ENCODE results near the gene VAT1L.

Gene VAT1L

GRCh38 chr16:77931058-77931457 lies 142.7 kb downstream of the VAT1L start:
- no peak for TF ChIP-seq CTCF (IDR thresholded peaks at IDR 0.05; ENCODE audit: borderline replicate concordance, extremely low read depth, low read length, poor library complexity, severe bottlenecking)
- no peak for TF ChIP-seq EZH2 (IDR thresholded peaks at IDR 0.05; ENCODE audit: borderline replicate concordance, low read depth, low read length, severe bottlenecking)
- no peaks in the 10 kb centered on the region for H3K9me3 ChIP-seq (ENCODE audit: insufficient read depth, low read length, severe bottlenecking)
- H3K36me3 ChIP-seq (ENCODE audit: insufficient read depth, low read length), result no peaks in the 10 kb centered on the region
- H4K20me1 ChIP-seq (ENCODE audit: insufficient read depth, low read length), result no peaks in the 10 kb centered on the region
- no peak overlapping the region for H2AFZ ChIP-seq (ENCODE audit: low read depth, low read length)
- H3K79me2 ChIP-seq (ENCODE audit: insufficient read depth, low read length), result no peaks in the 10 kb centered on the region
- no peak for DNase-seq
- H3K4me1 ChIP-seq (ENCODE audit: insufficient read depth, low read length), result no peaks in the 10 kb centered on the region
- H3K9ac ChIP-seq (ENCODE audit: low read depth, low read length), result no peak overlapping the region
- H3K27ac ChIP-seq (ENCODE audit: low read length), result no peak overlapping the region
- no peak for ATAC-seq (ENCODE audit: insufficient read depth, low read depth)
- H3K4me3 ChIP-seq (ENCODE audit: low read depth in 1 of 2, low read length in 2 of 2), result no peak overlapping the region
- H3K4me2 ChIP-seq (ENCODE audit: insufficient read depth, low read length), result no peak overlapping the region
- H3K27me3 ChIP-seq (ENCODE audit: insufficient read depth, low read length, poor library complexity), result no peaks in the 10 kb centered on the region

DNA sequence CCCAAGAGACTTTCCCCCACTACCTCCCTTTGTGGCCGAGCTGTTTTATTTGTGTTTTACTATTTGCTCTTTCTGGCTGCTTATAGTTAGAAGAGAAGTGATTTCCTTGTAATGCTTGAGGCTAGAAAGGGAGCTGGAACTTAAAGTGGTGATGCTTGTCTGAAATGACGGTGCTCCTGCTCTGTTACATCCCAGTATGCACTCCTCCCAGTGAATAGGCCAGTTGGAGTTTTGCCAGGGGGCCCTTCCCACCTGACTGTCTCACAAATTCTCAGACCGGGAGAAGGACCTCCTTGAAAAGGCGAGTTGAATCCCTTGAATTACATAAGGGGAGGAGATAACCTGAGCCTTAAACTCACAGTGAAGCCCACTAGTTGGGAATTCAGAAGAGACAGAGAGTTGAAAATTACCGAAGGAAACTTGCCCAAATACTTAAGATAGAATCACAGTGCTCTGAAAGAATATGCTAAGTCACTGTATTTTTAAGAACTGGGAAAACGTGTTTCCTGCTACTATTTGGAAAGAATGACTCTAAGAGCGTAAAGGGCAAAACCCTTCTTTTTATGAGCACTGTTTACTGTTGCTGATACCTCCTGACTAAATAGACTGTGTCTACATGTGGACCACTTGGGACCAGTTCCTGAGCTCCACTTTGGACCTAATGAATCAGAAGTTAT lies 149.2 kb downstream of the VAT1L start:
- no peak overlapping the region for H3K4me2 ChIP-seq (ENCODE audit: insufficient read depth, low read length)
- DNase-seq, result no peak
- no peaks in the 10 kb centered on the region for H3K9me3 ChIP-seq (ENCODE audit: insufficient read depth, low read length, severe bottlenecking)
- H3K9ac ChIP-seq (ENCODE audit: low read depth, low read length), result no peak overlapping the region
- ATAC-seq (ENCODE audit: insufficient read depth, low read depth), result no peak
- H4K20me1 ChIP-seq (ENCODE audit: insufficient read depth, low read length), result no peaks in the 10 kb centered on the region
- H3K4me3 ChIP-seq (ENCODE audit: low read depth in 1 of 2, low read length in 2 of 2), result no peak overlapping the region
- no peaks in the 10 kb centered on the region for H3K27me3 ChIP-seq (ENCODE audit: insufficient read depth, low read length, poor library complexity)
- no peak overlapping the region for H2AFZ ChIP-seq (ENCODE audit: low read depth, low read length)
- no peak overlapping the region for H3K27ac ChIP-seq (ENCODE audit: low read length)
- H3K4me1 ChIP-seq (ENCODE audit: insufficient read depth, low read length), result no peaks in the 10 kb centered on the region
- H3K79me2 ChIP-seq (ENCODE audit: insufficient read depth, low read length), result no peaks in the 10 kb centered on the region
- TF ChIP-seq CTCF (IDR thresholded peaks at IDR 0.05; ENCODE audit: borderline replicate concordance, extremely low read depth, low read length, poor library complexity, severe bottlenecking) (no peak), EZH2 (IDR thresholded peaks at IDR 0.05; ENCODE audit: borderline replicate concordance, low read depth, low read length, severe bottlenecking) (no peak)
- no peaks in the 10 kb centered on the region for H3K36me3 ChIP-seq (ENCODE audit: insufficient read depth, low read length)

DNA sequence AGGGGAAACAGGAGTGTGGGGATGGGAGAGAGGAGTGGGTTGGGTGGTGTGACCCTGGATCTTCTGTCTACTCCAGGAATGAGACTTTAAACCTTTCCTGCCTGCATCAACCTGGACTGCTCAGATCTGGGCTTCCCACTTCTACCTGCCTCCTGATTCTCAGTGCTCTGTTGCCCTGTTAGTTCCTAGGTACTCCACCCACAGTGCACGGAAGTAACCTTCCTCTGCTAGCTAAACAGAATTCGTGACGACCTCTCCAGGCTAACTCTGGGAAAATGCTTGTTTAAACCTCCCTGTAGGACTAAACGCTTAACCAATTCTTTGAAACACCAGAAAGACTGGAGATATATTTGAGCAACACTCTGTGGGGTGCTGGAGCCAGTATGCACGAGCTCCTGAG lies 150.5 kb downstream of the VAT1L start:
- H3K4me2 ChIP-seq (ENCODE audit: insufficient read depth, low read length), result no peak overlapping the region
- no peaks in the 10 kb centered on the region for H3K79me2 ChIP-seq (ENCODE audit: insufficient read depth, low read length)
- no peaks in the 10 kb centered on the region for H3K36me3 ChIP-seq (ENCODE audit: insufficient read depth, low read length)
- no peaks in the 10 kb centered on the region for H4K20me1 ChIP-seq (ENCODE audit: insufficient read depth, low read length)
- no peaks in the 10 kb centered on the region for H3K27me3 ChIP-seq (ENCODE audit: insufficient read depth, low read length, poor library complexity)
- ATAC-seq (ENCODE audit: insufficient read depth, low read depth) (no peak), DNase-seq (no peak)
- H3K27ac ChIP-seq (ENCODE audit: low read length), result no peak overlapping the region
- TF ChIP-seq EZH2 (IDR thresholded peaks at IDR 0.05; ENCODE audit: borderline replicate concordance, low read depth, low read length, severe bottlenecking), result no peak
- TF ChIP-seq CTCF (IDR thresholded peaks at IDR 0.05; ENCODE audit: borderline replicate concordance, extremely low read depth, low read length, poor library complexity, severe bottlenecking), result no peak
- H3K9me3 ChIP-seq (ENCODE audit: insufficient read depth, low read length, severe bottlenecking), result no peaks in the 10 kb centered on the region
- no peaks in the 10 kb centered on the region for H3K4me1 ChIP-seq (ENCODE audit: insufficient read depth, low read length)
- no peak overlapping the region for H3K9ac ChIP-seq (ENCODE audit: low read depth, low read length)
- H3K4me3 ChIP-seq (ENCODE audit: low read depth in 1 of 2, low read length in 2 of 2), result no peak overlapping the region
- no peak overlapping the region for H2AFZ ChIP-seq (ENCODE audit: low read depth, low read length)
